Measurements from ENCODE around the gene BRINP3. TPM values are rescaled to one million over a fixed set of nuclear protein-coding genes. Genes with fewer than 3 reads are reported as not detected.

BRINP3 gene
- total and polyA plus RNA-seq, 2 experiments from 2014 or later, result not detected

- ATAC-seq (no peak), DNase-seq (ENCODE audit: low spot score) (no peak)
- Histone ChIP-seq H3K4me2 (no peak overlapping the region), H3K27me3 (ENCODE audit: insufficient read depth) (no peaks in the 10 kb centered on the region), H3K4me3 (no peak overlapping the region), H3K9me2 (ENCODE audit: insufficient read depth) (no peaks in the 10 kb centered on the region), H3F3A (replicated peaks; ENCODE audit: low read depth) (no peaks in the 10 kb centered on the region), H3K36me3 (ENCODE audit: insufficient read depth) (no peaks in the 10 kb centered on the region), H3K4me1 (ENCODE audit: insufficient read depth) (peaks cover 11% of the 10 kb centered on the region; the same call in 1 of the 2 replicates), H3K27ac (ENCODE audit: low read depth) (no peak overlapping the region), H2AFZ (no peak overlapping the region), H4K20me1 (replicated peaks; ENCODE audit: insufficient read depth) (no peaks in the 10 kb centered on the region), H3K79me2 (replicated peaks; ENCODE audit: insufficient read depth) (no peaks in the 10 kb centered on the region)
- H3K4me3 Mint-ChIP-seq, result no peak overlapping the region
- H3K27ac Mint-ChIP-seq, result no peak overlapping the region
- H3K27me3 Mint-ChIP-seq (ENCODE audit: insufficient read depth, low read depth, poor library complexity), result no peaks in the 10 kb centered on the region
- peaks cover 4% of the 10 kb centered on the region for H3K4me1 Mint-ChIP-seq
- no peak for TF ChIP-seq CREB1 (CRISPR knock-in tag; IDR thresholded peaks at IDR 0.05; ENCODE audit: low read depth)
- no peak for TF ChIP-seq EZH2phosphoT487 (IDR thresholded peaks at IDR 0.05; ENCODE audit: unreplicated experiment)
- no peak for TF ChIP-seq STAT1 (IDR thresholded peaks at IDR 0.05; ENCODE audit: unreplicated experiment)
- no peak for TF ChIP-seq ZNF462 (CRISPR knock-in tag; IDR thresholded peaks at IDR 0.05)
- TF ChIP-seq CTCF (conservative IDR thresholded peaks at IDR 0.05; ENCODE audit: low read depth in 2 of 2), result no peak
- TF ChIP-seq EZH2 (IDR thresholded peaks at IDR 0.05; ENCODE audit: low read depth, unreplicated experiment), result no peak
- TF ChIP-seq POLR2AphosphoS5 (IDR thresholded peaks at IDR 0.05; ENCODE audit: low read depth), result no peak
- TF ChIP-seq REST (IDR thresholded peaks at IDR 0.05; ENCODE audit: unreplicated experiment), result no peak
- TF ChIP-seq NANOG (IDR thresholded peaks at IDR 0.05; ENCODE audit: borderline replicate concordance), result no peak
- TF ChIP-seq ZNF114 (CRISPR knock-in tag; IDR thresholded peaks at IDR 0.05), result no peak
- TF ChIP-seq ZNF331 (CRISPR knock-in tag; IDR thresholded peaks at IDR 0.05; ENCODE audit: low read depth), result no peak
- no peak for TF ChIP-seq JUNB (IDR thresholded peaks at IDR 0.05; ENCODE audit: unreplicated experiment)
- no peak for TF ChIP-seq ETS1 (IDR thresholded peaks at IDR 0.05)
- no peaks in the 10 kb centered on the region for H3K9me3 Mint-ChIP-seq
- no peaks in the 10 kb centered on the region for H3K36me3 Mint-ChIP-seq (ENCODE audit: low read depth)
Observed at GRCh38 chr1:190399233-190399632, 78.4 kb downstream of the BRINP3 start.
